HK-2 (cell line): ENCODE measurements around the gene APOOL.

ENCODE experiments used
- DNase-seq: peaks from one replicate; pipeline ENCODE4 v3.0.0-alpha.2; 2018; ENCODE audit not compliant: unreplicated experiment

Gene APOOL

GRCh38 chrX:85084770-85085393 lies 81.2 kb downstream of the APOOL start:
- DNase-seq: no peak

GRCh38 chrX:85089321-85089840 lies 85.7 kb downstream of the APOOL start:
- DNase-seq: no peak

- DNase-seq: peak; percentile 12
Observed at GRCh38 chrX:85107407-85107806, 103.7 kb downstream of the APOOL start.

- DNase-seq: no peak
Observed at GRCh38 chrX:85108165-85108564, 104.5 kb downstream of the APOOL start.

- no peak for DNase-seq
Observed at GRCh38 chrX:85109235-85109634, 105.6 kb downstream of the APOOL start.

GRCh38 chrX:85111347-85111746 lies 107.7 kb downstream of the APOOL start:
- DNase-seq: no peak

- no peak for DNase-seq
Observed at GRCh38 chrX:85112293-85112692, 108.6 kb downstream of the APOOL start.

- DNase-seq: no peak
Observed at GRCh38 chrX:85113746-85114145, 110.1 kb downstream of the APOOL start.

- DNase-seq: no peak
Observed at GRCh38 chrX:85114171-85114570, 110.5 kb downstream of the APOOL start.

GRCh38 chrX:85114776-85115175 lies 111.1 kb downstream of the APOOL start:
- DNase-seq: no peak

GRCh38 chrX:85115252-85115651 lies 111.6 kb downstream of the APOOL start:
- DNase-seq: no peak

GRCh38 chrX:85136409-85136808 lies 132.7 kb downstream of the APOOL start:
- DNase-seq: no peak

- no peak for DNase-seq
Observed at GRCh38 chrX:85139422-85139821, 135.7 kb downstream of the APOOL start.

GRCh38 chrX:85140964-85141363 lies 137.3 kb downstream of the APOOL start:
- no peak for DNase-seq
